SH-SY5Y (cell line): ENCODE data around the gene GPR62.

Experiments
- GATA2 ChIP-seq: IDR thresholded peaks from 2 replicates; pipeline ENCODE4 v1.6.1; 2011; ENCODE audit warnings: mild to moderate bottlenecking, low read depth, low read length
- GATA3 ChIP-seq: IDR thresholded peaks from 2 replicates; pipeline ENCODE4 v1.6.1; 2011; ENCODE audit warnings: low read depth, mild to moderate bottlenecking, low read length, moderate library complexity

Gene GPR62

GRCh38 chr3:51955175-51955892 is at the start of gene GPR62:
GPR62 (plus strand) TSS chr3:51955381; CDS start chr3:51955653, 272 bp downstream.
- no peak for TF ChIP-seq GATA2
- TF ChIP-seq GATA3, result no peak

- TF ChIP-seq GATA2, result no peak
- TF ChIP-seq GATA3, result no peak
These were observed 47.2 kb upstream of the GPR62 start for GRCh38 chr3:51908026-51908425.

- no peak for TF ChIP-seq GATA3
- no peak for TF ChIP-seq GATA2
These were observed 38.8 kb upstream of the GPR62 start for GRCh38 chr3:51916418-51916817.

GRCh38 chr3:51921081-51921578 is 34.1 kb upstream of the GPR62 start:
- TF ChIP-seq GATA2 (no peak), GATA3 (no peak)

GRCh38 chr3:51927061-51927977 is 27.9 kb upstream of the GPR62 start:
- TF ChIP-seq GATA3 (no peak), GATA2 (no peak)

GRCh38 chr3:51928438-51928837 is 26.7 kb upstream of the GPR62 start:
- TF ChIP-seq GATA2 (no peak), GATA3 (no peak)

- TF ChIP-seq GATA3 (no peak), GATA2 (no peak)
These were observed 25.7 kb upstream of the GPR62 start for GRCh38 chr3:51929420-51930003.

GRCh38 chr3:51930439-51930838 is 24.7 kb upstream of the GPR62 start:
- no peak for TF ChIP-seq GATA2
- no peak for TF ChIP-seq GATA3

GRCh38 chr3:51931756-51932155 is 23.4 kb upstream of the GPR62 start:
- TF ChIP-seq GATA2 (no peak), GATA3 (no peak)

GRCh38 chr3:51932471-51933370 is 22.5 kb upstream of the GPR62 start:
- TF ChIP-seq GATA2 (no peak), GATA3 (no peak)

- no peak for TF ChIP-seq GATA2
- no peak for TF ChIP-seq GATA3
These were observed 21.6 kb upstream of the GPR62 start for GRCh38 chr3:51933471-51934138.

- TF ChIP-seq GATA3, result no peak
- no peak for TF ChIP-seq GATA2
These were observed 20.9 kb upstream of the GPR62 start for GRCh38 chr3:51934139-51934850.
